Measurements from ENCODE around the gene ANO2.

ANO2 gene

GRCh38 chr12:5768581-5769196, 176.4 kb downstream of the ANO2 start:
- DNase-seq, result no peak

GRCh38 chr12:5768171-5768570, 176.9 kb downstream of the ANO2 start:
- DNase-seq, result no peak

- DNase-seq, result no peak
Measured at GRCh38 chr12:5758347-5758746, 186.7 kb downstream of the ANO2 start.

- DNase-seq, result no peak
Measured at GRCh38 chr12:5756338-5756842, 188.7 kb downstream of the ANO2 start.

- no peak for DNase-seq
Measured at GRCh38 chr12:5748027-5748426, 197.0 kb downstream of the ANO2 start.

GRCh38 chr12:5746917-5747316, 198.1 kb downstream of the ANO2 start:
- DNase-seq, result no peak

GRCh38 chr12:5746036-5746908, 198.8 kb downstream of the ANO2 start:
- no peak for DNase-seq

GRCh38 chr12:5745251-5745888, 199.7 kb downstream of the ANO2 start:
- DNase-seq, result no peak

GRCh38 chr12:5742258-5742657, 202.8 kb downstream of the ANO2 start:
- no peak for DNase-seq

GRCh38 chr12:5739917-5740316, 205.1 kb downstream of the ANO2 start:
- no peak for DNase-seq

GRCh38 chr12:5737778-5738177, 207.3 kb downstream of the ANO2 start:
- DNase-seq, result no peak

- DNase-seq, result no peak
Measured at GRCh38 chr12:5736527-5736926, 208.5 kb downstream of the ANO2 start.

GRCh38 chr12:5736016-5736415, 209.0 kb downstream of the ANO2 start:
- DNase-seq, result no peak

- no peak for DNase-seq
Measured at GRCh38 chr12:5733916-5734315, 211.1 kb downstream of the ANO2 start.

GRCh38 chr12:5733136-5733755, 211.8 kb downstream of the ANO2 start:
- DNase-seq, result no peak

GRCh38 chr12:5730962-5731361, 214.1 kb downstream of the ANO2 start:
- no peak for DNase-seq

GRCh38 chr12:5723711-5724252, 221.3 kb downstream of the ANO2 start:
- DNase-seq, result no peak

- no peak for DNase-seq
Measured at GRCh38 chr12:5723071-5723470, 222.0 kb downstream of the ANO2 start.

GRCh38 chr12:5720381-5721005, 224.6 kb downstream of the ANO2 start:
- no peak for DNase-seq

- DNase-seq, result no peak
Measured at GRCh38 chr12:5718680-5719079, 226.4 kb downstream of the ANO2 start.

- no peak for DNase-seq
Measured at GRCh38 chr12:5718073-5718472, 227.0 kb downstream of the ANO2 start.

GRCh38 chr12:5716976-5717375, 228.1 kb downstream of the ANO2 start:
- no peak for DNase-seq

- no peak for DNase-seq
Measured at GRCh38 chr12:5716201-5716600, 228.9 kb downstream of the ANO2 start.
